NCI-H460 (cell line): ENCODE data around the gene GTF3A. TPM values are rescaled to one million over a fixed set of nuclear protein-coding genes. Genes with fewer than 3 reads are reported as not detected.

Source experiments
- DNase-seq: peaks from one replicate; pipeline ENCODE4 v3.0.0-alpha.2; 2016; ENCODE audit warnings: low read depth; ENCODE audit errors: extremely low read depth
- small RNA-seq, 2 experiments: library from RNA; depleted of rRNA; stranded (forward); fragments of <200 nt; gene quantifications; one replicate each; pipeline ENCODE3, GENCODE V24; 2014
- total RNA-seq: library from RNA; depleted of rRNA; stranded (reverse); fragments of >200 nt; shearing (Covaris generic); gene quantifications from 2 replicates; pipeline ENCODE4 v1.2.3, GENCODE V29; 2014; rRNA removed

The GTF3A gene
- total RNA-seq, 1 experiment from 2014 or later, result 189 TPM

GRCh38 chr13:27483421-27483820 is 59.0 kb downstream of the GTF3A start:
- DNase-seq, result no peak

Small RNAs within 50 kb of the gene (small RNA-seq; reads per million reads assigned to genes)
- 0 to 0.06 reads per million in 2 experiments for gene RNY1P1

Other genes starting within 250 kb of the GTF3A start
- gene RPL21, start 173.1 kb upstream of the GTF3A start, total RNA-seq, result 1,438 and 1,486 TPM in 2 replicates
- gene RASL11A, start 153.8 kb upstream of the GTF3A start, total RNA-seq, result 1.3 and 1.9 TPM in 2 replicates
- 67.2 and 87.9 TPM in 2 replicates for gene MTIF3, start 25.9 kb downstream of the GTF3A start, total RNA-seq
- 6.2 and 6.4 TPM in 2 replicates for gene LNX2, start 195.9 kb downstream of the GTF3A start, total RNA-seq
- 128 and 149 TPM in 2 replicates for gene POLR1D, start 197.3 kb downstream of the GTF3A start, total RNA-seq